ENCODE data around the gene LRRC8A. TPM values are rescaled to one million over a fixed set of nuclear protein-coding genes. Genes with fewer than 3 reads are reported as not detected.
A peak's percentile ranks its signal among the peaks of the same experiment; 100 is the strongest.

LRRC8A gene
- total and polyA plus RNA-seq, 2 of the 13 experiments (the other 11 are each of a cell fraction or from before 2014, with no cell fraction given) = 16.1 to 40.6 TPM

GRCh38 chr9:128838338-128838737 is 43.6 kb upstream of the LRRC8A start (continued):
- TF ChIP-seq MLX (CRISPR knock-in tag; IDR thresholded peaks at IDR 0.05) (0 out of 2 replicates have a peak, but pooled peaks have one; percentile 19), KLF11 (CRISPR knock-in tag; IDR thresholded peaks at IDR 0.05) (0 out of 2 replicates have a peak, but pooled peaks have one; percentile 61), PPARG (CRISPR knock-in tag; conservative IDR thresholded peaks at IDR 0.05) (peak; percentile 82), FOXJ3 (CRISPR knock-in tag; IDR thresholded peaks at IDR 0.05; ENCODE audit: borderline replicate concordance) (no peak), ETV5 (CRISPR knock-in tag; IDR thresholded peaks at IDR 0.05; ENCODE audit: borderline replicate concordance) (peak; percentile 52; the same call in 1 of the 2 replicates), ZBTB46 (CRISPR knock-in tag; IDR thresholded peaks at IDR 0.05; ENCODE audit: borderline replicate concordance) (0 out of 2 replicates have a peak, but pooled peaks have one; percentile 56), XBP1 (CRISPR knock-in tag; IDR thresholded peaks at IDR 0.05) (no peak), RNF219 (CRISPR knock-in tag; IDR thresholded peaks at IDR 0.05) (no peak), MTERF4 (CRISPR knock-in tag; IDR thresholded peaks at IDR 0.05) (peak; percentile 96), NFAT5 (CRISPR knock-in tag; IDR thresholded peaks at IDR 0.05) (no peak), ZNF3 (CRISPR knock-in tag; IDR thresholded peaks at IDR 0.05) (no peak), ZFP1 (CRISPR knock-in tag; IDR thresholded peaks at IDR 0.05) (peak; percentile 31; the same call in 1 of the 2 replicates), ZBTB14 (CRISPR knock-in tag; IDR thresholded peaks at IDR 0.05) (no peak), ZFP91 (CRISPR knock-in tag; IDR thresholded peaks at IDR 0.05; ENCODE audit: borderline replicate concordance) (peak; percentile 23; the same call in 1 of the 2 replicates), NR2C2 (CRISPR knock-in tag; IDR thresholded peaks at IDR 0.05; ENCODE audit: borderline replicate concordance) (peak; percentile 58; the same call in 1 of the 2 replicates), ZNF543 (CRISPR knock-in tag; IDR thresholded peaks at IDR 0.05) (peak; percentile 44; the same call in 1 of the 2 replicates)
